HG03103 (cell line): Measurements from ENCODE around the gene NECTIN4.
"Not testable (repeated sequence)": the region's sequence is repeated elsewhere in the genome, so short reads cannot be mapped to it uniquely, and the experiment has no call there.

Experiments
- ATAC-seq: cut with Tn5 transposase; IDR thresholded peaks from one replicate; pipeline ENCODE4 v1.9.1; 2021; ENCODE audit warnings: low read depth; ENCODE audit not compliant: unreplicated experiment

Gene NECTIN4

GRCh38 chr1:161065681-161066080, 23.7 kb downstream of the NECTIN4 start:
- not testable (repeated sequence) for ATAC-seq

- ATAC-seq = not testable (repeated sequence)
Observed at GRCh38 chr1:161063936-161064335, 25.4 kb downstream of the NECTIN4 start.

- ATAC-seq = no peak
Observed at GRCh38 chr1:161061419-161061818, 27.9 kb downstream of the NECTIN4 start.

DNA sequence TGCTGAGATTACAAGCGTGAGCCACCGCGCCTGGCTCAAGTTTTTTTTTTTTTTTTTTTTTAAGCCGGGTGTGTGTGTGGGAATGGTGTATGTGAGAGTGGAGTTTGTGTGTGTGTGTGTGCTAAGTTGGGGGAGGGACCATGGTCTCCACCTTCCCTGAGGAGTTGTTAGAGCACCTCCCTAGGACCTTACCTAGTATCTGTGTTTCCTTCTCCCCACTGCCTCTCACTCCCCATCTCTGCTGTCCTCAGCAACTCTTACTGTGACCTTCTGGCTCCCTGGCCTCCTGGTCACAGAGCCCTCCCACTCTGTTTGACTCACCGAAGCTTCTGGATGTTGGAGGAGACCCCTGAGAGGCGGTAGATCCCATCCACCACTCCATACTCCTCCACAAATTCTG, 30.1 kb downstream of the NECTIN4 start:
- no peak for ATAC-seq

- no peak for ATAC-seq
Observed at GRCh38 chr1:161054805-161055204, 34.6 kb downstream of the NECTIN4 start.

GRCh38 chr1:161054232-161054631, 35.1 kb downstream of the NECTIN4 start:
- no peak for ATAC-seq

GRCh38 chr1:161052899-161053298, 36.5 kb downstream of the NECTIN4 start:
- no peak for ATAC-seq

DNA sequence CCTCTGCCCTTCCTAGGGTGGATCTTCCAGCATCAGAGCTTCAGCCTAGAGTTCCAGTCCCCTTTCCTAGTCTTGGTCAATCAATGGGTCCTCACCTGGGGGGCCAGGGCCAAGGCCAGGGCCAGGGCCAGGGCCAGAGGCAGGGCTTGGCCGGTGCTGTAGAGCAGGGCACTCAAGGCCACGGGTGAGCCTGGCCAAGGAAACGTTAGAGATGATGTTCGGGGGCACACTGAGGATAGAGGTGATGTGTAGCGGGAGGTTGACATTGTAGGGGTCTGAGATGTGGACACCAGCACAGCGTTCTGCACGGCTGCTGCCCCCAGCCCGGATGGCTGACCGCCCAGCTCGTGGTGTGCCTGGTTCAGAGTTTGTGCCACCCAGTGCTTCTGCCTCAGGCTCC, 38.1 kb downstream of the NECTIN4 start:
- ATAC-seq = no peak

- ATAC-seq = no peak
Observed at GRCh38 chr1:161048949-161049722, 40.2 kb downstream of the NECTIN4 start.

GRCh38 chr1:161047436-161048420, 41.6 kb downstream of the NECTIN4 start:
- no peak for ATAC-seq

- ATAC-seq = peak; percentile 38
Observed at GRCh38 chr1:161046605-161047228, 42.6 kb downstream of the NECTIN4 start.

- ATAC-seq = peak; percentile 55
Observed at GRCh38 chr1:161045736-161046604, 43.4 kb downstream of the NECTIN4 start, which contains the start of gene USF1. Gene USF1, minus strand, starts transcription at chr1:161045977. Its CDS starts 2,702 bp downstream, at chr1:161043275.

- ATAC-seq = peak; percentile 39
Observed at GRCh38 chr1:161044908-161045735, 44.2 kb downstream of the NECTIN4 start.

DNA sequence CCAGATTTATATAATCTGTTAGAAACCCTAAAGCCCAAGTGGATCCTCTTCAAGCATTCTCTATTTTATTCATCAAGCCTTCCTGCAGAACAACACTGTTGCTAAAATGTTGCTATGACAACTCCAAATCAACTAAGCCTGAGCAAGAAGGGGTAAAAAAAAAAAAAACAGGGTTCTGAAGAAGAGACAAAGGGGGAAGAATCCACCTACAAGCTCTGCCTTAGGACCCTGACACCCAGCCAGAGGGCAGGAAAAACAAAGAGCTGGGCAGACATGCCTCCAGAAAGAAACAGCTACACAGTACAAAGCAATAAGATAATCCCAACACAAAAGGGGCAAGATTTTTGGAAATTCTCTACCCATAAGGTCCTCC, 44.8 kb downstream of the NECTIN4 start:
- no peak for ATAC-seq

DNA sequence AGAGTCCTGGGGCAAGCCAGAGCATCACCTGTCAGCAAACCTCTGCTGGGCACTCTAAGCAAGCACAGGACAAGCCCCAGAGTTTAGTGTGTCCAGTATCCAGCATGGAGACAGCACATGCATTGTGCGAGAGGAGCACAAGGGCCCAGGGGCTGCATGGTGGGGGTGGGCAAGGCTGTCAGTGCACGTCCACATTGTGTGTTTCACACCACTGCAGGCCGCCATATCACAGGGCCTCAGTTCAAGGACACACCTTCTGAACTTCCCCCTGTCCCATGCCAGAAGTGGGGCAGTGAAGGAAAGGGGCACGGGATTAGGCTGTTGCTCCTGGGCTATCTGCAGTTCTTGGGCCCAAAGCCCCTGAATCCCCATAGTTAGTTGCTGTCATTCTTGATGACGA, 49.8 kb downstream of the NECTIN4 start:
- ATAC-seq = no peak

GRCh38 chr1:161039154-161039545, 50.2 kb downstream of the NECTIN4 start:
- no peak for ATAC-seq

GRCh38 chr1:161038523-161039153, 50.7 kb downstream of the NECTIN4 start, which contains the start of gene TSTD1:
Gene TSTD1, minus strand, starts transcription at chr1:161038964. Its CDS starts 75 bp downstream, at chr1:161038889.
- ATAC-seq = peak; percentile 85

DNA sequence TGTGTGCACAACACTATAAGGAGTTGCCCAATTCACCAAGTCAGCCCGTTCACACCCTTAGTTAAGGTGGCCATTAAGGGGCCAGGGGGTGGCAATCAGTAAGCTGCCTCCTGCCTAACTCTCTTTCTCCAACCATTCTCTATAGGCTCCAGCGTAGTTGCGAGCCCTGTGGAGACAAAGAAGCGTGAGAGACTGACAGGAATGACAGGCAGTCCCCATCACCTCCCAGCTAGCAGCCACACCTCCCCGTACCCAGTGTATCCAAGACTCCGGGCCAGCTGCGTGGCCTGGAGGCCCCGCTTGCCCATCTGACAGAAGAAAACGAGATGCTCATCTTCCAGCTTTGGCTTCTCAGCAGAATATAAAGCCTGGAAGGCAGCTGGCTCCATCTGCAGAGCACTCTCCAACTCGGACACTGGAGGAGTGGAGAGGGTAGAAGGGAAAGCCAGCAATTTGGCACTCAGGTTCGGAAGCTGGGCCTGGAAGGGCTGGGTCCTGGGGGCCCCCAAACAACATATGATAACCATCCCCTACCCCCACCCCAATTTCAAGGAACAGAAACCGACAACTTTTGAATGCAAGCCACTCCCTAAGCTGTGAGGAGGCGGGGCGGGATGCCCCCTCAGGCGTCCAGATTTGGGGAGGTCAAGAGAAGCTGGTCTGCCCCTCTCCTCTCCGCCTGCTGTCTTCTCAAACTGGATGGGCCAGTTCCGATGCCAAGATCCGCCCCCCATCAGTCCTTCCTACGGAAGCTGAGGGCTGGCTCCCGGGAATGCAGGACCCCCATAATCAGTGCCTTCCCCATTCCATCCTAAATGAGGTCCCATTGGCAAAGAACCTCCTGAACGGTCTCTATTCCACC, 51.5 kb downstream of the NECTIN4 start:
- ATAC-seq = no peak
